ENCODE results near the gene COPZ2.

COPZ2 gene

DNA sequence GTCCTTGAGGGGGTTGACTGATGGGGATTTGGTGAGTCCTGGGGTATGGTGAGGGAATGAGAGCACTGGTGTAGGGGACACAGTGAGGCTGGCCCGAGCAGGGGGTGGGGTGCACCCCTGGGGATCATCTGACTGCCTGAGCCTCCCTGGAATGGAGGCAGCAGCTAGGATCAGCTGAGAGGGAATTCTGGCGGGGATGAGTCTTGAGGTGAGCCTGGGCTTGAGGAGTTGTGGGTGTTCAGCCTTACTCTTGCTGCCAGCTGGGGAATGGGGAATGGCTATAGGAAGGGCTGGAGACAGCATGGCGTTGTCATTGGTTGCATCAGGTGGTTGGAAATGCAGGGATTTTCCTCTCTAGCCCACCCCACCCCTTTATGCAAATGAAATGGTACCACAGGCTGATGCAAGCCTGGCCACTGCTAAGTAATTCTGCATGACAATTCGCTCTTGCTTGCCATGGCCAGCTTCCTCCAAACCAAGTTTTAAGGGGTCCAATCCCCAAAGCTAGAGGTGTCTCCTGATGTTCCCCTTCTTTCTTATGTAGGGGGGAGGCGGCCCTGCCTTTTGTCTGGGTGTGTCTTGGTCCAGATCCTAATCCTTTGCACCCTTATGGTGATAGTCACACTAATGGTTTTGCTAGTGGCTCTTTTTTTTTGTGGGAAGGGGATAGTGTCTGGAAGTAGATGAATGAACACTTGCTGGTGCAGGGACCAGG is 18.1 kb upstream of the COPZ2 start:
- no peak for TF ChIP-seq SUZ12 (IDR thresholded peaks at IDR 0.05; ENCODE audit: extremely low read depth, insufficient read depth, insufficient read length)
- TF ChIP-seq ZNF274 (IDR thresholded peaks at IDR 0.05; ENCODE audit: low read depth, low read length) = no peak
- no peak for TF ChIP-seq YY1 (IDR thresholded peaks at IDR 0.05; ENCODE audit: insufficient read depth, insufficient read length)
- peaks cover 40% of the 10 kb centered on the region for H3K4me1 ChIP-seq (ENCODE audit: insufficient read depth, insufficient read length)
- H3K9me3 ChIP-seq (ENCODE audit: insufficient read depth, low read length) = no peaks in the 10 kb centered on the region
- peak overlapping the region; percentile 67 for H3K4me3 ChIP-seq (ENCODE audit: insufficient read length, low read depth)
- H3K27me3 ChIP-seq (ENCODE audit: insufficient read depth, insufficient read length) = no peaks in the 10 kb centered on the region
- H3K36me3 ChIP-seq (ENCODE audit: insufficient read depth, insufficient read length, low read length) = peaks cover 88% of the 10 kb centered on the region
- peak; percentile 82 for DNase-seq (ENCODE audit: low read depth, low spot score)
- peak overlapping the region; percentile 87 for H3K9ac ChIP-seq (ENCODE audit: insufficient read length, low read depth)

DNA sequence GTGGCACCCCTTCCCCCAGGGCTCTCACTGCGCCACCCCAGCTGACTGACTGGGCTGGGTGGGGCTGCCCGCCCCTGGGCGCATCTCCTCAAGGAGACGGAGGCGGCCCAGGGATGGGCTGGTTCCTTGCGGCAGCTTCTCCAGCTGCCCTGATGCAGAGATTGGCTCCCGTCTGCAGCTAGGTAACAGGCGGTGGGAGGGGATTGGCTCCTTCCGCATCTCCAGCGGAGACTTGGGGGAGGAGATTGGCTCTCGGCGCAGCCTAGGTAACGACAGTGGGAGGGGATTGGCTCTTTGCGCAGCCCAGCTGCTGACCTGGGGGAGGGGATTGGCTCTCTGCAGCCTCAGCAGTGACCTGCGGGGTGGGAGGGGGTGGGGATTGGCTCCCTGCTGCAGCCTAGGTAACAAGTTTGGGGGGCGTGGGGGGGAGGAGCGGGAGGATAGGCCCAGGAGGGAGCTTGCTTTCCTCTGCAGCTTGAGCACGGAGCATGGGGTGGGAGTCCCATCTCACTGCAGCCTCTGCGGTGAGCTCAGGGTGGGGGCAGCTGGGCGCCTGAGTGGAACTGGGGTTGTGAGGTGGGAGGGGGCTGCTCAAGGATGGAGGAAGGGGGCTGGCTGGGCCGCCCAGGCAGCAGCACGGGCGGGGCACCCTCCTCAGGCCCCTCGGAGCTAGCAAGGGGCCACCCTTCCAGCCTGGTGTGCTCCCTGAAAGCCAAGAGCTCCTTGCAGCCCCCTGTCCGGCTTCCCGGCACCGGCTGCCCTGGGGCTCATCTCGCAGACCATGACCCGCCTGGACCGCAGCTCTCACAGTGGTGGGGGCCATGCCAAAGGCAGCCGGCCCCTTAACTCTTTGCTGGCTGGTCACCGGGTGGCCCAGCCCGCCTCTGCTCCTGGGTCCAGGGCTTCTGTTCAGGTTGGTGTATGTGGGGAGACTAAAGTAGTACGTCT is 16.9 kb upstream of the COPZ2 start:
- peaks cover 41% of the 10 kb centered on the region for H3K4me1 ChIP-seq (ENCODE audit: insufficient read depth, insufficient read length)
- no peaks in the 10 kb centered on the region for H3K9me3 ChIP-seq (ENCODE audit: insufficient read depth, low read length)
- no peak for TF ChIP-seq SUZ12 (IDR thresholded peaks at IDR 0.05; ENCODE audit: extremely low read depth, insufficient read depth, insufficient read length)
- no peak for TF ChIP-seq YY1 (IDR thresholded peaks at IDR 0.05; ENCODE audit: insufficient read depth, insufficient read length)
- TF ChIP-seq ZNF274 (IDR thresholded peaks at IDR 0.05; ENCODE audit: low read depth, low read length) = no peak
- peak overlapping the region; percentile 67 for H3K4me3 ChIP-seq (ENCODE audit: insufficient read length, low read depth)
- DNase-seq (ENCODE audit: low read depth, low spot score) = peak; percentile 88
- H3K36me3 ChIP-seq (ENCODE audit: insufficient read depth, insufficient read length, low read length) = peaks cover 83% of the 10 kb centered on the region
- H3K9ac ChIP-seq (ENCODE audit: insufficient read length, low read depth) = peak overlapping the region; percentile 87
- H3K27me3 ChIP-seq (ENCODE audit: insufficient read depth, insufficient read length) = no peaks in the 10 kb centered on the region

GRCh38 chr17:48053758-48054237 is 16.2 kb upstream of the COPZ2 start:
- peaks cover 76% of the 10 kb centered on the region for H3K36me3 ChIP-seq (ENCODE audit: insufficient read depth, insufficient read length, low read length)
- H3K9me3 ChIP-seq (ENCODE audit: insufficient read depth, low read length) = no peaks in the 10 kb centered on the region
- TF ChIP-seq ZNF274 (IDR thresholded peaks at IDR 0.05; ENCODE audit: low read depth, low read length) (no peak), YY1 (IDR thresholded peaks at IDR 0.05; ENCODE audit: insufficient read depth, insufficient read length) (no peak), SUZ12 (IDR thresholded peaks at IDR 0.05; ENCODE audit: extremely low read depth, insufficient read depth, insufficient read length) (no peak)
- no peaks in the 10 kb centered on the region for H3K27me3 ChIP-seq (ENCODE audit: insufficient read depth, insufficient read length)
- peaks cover 40% of the 10 kb centered on the region for H3K4me1 ChIP-seq (ENCODE audit: insufficient read depth, insufficient read length)
- peak overlapping the region; percentile 6 for H3K4me3 ChIP-seq (ENCODE audit: insufficient read length, low read depth)
- no peak for DNase-seq (ENCODE audit: low read depth, low spot score)
- peak overlapping the region; percentile 75 for H3K9ac ChIP-seq (ENCODE audit: insufficient read length, low read depth)

DNA sequence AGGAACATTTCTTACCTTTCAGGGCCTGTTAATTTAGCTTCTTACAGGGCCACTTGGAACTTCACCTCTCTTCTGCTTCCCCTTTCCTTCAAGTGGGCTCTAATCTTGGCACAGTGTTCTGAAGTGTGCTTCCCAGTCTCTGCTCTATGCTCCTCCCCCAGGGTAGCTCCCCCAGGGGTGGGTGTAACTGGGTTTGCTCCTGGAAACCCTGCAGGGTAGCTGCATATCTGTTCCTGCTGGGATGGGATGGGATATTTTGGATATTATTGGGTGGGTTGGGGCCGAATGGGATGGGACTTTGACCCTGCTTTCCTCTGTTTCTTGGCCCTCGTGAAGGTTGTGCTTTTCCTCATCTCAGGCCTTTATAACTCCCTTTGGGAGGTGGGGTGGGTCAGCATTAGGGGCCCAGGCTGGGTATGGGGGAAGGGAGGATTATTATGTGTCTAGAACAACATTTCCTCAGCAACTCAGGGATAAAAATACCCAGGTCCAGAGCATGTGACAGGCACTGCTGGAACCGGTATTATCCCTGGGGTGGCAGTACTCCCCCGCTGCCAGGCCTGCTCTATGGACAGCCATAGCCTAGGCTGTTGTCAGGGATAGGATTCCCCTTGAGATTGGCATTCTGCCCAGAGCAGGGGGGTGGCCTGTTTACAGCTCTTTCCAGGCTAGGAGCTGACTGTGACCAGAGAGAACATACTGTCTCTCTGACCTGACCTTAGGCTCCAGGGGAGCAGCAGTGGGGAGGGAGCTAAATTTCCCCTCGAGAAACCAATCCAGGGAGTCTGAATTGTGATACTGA is 15.6 kb upstream of the COPZ2 start:
- H3K27me3 ChIP-seq (ENCODE audit: insufficient read depth, insufficient read length) = no peaks in the 10 kb centered on the region
- H3K4me3 ChIP-seq (ENCODE audit: insufficient read length, low read depth) = no peak overlapping the region
- peak overlapping the region; percentile 75 for H3K9ac ChIP-seq (ENCODE audit: insufficient read length, low read depth)
- no peaks in the 10 kb centered on the region for H3K9me3 ChIP-seq (ENCODE audit: insufficient read depth, low read length)
- DNase-seq (ENCODE audit: low read depth, low spot score) = no peak
- H3K36me3 ChIP-seq (ENCODE audit: insufficient read depth, insufficient read length, low read length) = peaks cover 69% of the 10 kb centered on the region
- TF ChIP-seq ZNF274 (IDR thresholded peaks at IDR 0.05; ENCODE audit: low read depth, low read length) (no peak), YY1 (IDR thresholded peaks at IDR 0.05; ENCODE audit: insufficient read depth, insufficient read length) (no peak), SUZ12 (IDR thresholded peaks at IDR 0.05; ENCODE audit: extremely low read depth, insufficient read depth, insufficient read length) (no peak)
- H3K4me1 ChIP-seq (ENCODE audit: insufficient read depth, insufficient read length) = peaks cover 40% of the 10 kb centered on the region

DNA sequence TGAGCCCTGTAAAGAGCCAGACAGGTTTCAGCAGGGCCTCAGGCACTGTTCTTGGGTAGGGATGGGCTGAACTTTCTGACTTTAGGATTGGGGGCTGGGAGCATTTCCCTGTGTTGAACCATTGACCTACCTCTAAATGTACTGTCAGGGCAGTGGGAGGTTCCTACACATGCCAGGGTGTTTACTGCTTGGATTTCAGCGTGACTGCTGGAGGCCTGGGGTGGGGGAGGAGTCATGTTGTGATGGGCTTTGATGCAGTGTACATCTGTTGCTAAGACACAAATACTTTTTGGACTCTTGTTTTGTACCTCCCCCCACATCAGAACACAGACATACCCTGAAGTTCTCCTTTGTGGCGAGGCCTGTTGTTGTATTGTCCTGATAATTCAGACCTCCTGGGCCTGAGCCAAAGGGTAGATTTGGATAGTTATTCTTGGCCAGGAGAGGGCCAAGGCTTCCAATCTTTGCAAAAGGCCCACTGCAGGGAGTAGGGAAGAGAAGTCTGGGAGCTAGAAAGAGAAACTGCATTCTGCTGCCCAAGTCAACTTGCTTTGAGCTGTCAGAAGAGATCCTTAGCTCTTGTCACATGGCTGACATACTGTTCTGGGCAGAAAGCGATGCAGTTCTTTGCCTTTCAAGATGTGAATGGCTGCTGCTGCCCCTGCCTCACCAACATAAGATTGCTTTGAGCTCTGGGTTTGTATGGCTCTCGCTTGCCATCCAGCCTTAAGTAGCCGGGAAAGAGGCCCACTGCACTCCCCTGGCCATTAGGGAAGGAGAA is 14.3 kb upstream of the COPZ2 start:
- H3K36me3 ChIP-seq (ENCODE audit: insufficient read depth, insufficient read length, low read length) = peaks cover 57% of the 10 kb centered on the region
- no peak for DNase-seq (ENCODE audit: low read depth, low spot score)
- H3K9ac ChIP-seq (ENCODE audit: insufficient read length, low read depth) = peak overlapping the region; percentile 65
- H3K4me3 ChIP-seq (ENCODE audit: insufficient read length, low read depth) = no peak overlapping the region
- TF ChIP-seq ZNF274 (IDR thresholded peaks at IDR 0.05; ENCODE audit: low read depth, low read length) = no peak
- no peak for TF ChIP-seq SUZ12 (IDR thresholded peaks at IDR 0.05; ENCODE audit: extremely low read depth, insufficient read depth, insufficient read length)
- no peak for TF ChIP-seq YY1 (IDR thresholded peaks at IDR 0.05; ENCODE audit: insufficient read depth, insufficient read length)
- H3K9me3 ChIP-seq (ENCODE audit: insufficient read depth, low read length) = no peaks in the 10 kb centered on the region
- H3K4me1 ChIP-seq (ENCODE audit: insufficient read depth, insufficient read length) = peaks cover 40% of the 10 kb centered on the region
- H3K27me3 ChIP-seq (ENCODE audit: insufficient read depth, insufficient read length) = no peaks in the 10 kb centered on the region

DNA sequence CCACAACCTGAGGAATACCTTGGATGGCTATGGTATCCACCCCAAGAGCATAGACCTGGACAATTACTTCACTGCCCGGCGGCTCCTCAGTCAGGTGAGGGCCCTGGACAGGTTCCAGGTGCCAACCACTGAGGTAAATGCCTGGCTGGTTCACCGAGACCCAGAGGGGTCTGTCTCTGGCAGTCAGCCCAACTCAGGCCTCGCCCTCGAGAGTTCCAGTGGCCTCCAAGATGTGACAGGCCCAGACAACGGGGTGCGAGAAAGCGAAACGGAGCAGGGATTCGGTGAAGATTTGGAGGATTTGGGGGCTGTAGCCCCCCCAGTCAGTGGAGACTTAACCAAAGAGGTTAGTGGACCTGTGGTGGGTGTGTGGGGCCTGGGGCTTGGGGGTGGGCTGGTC is 13.7 kb upstream of the COPZ2 start:
- no peak for DNase-seq (ENCODE audit: low read depth, low spot score)
- peaks cover 52% of the 10 kb centered on the region for H3K36me3 ChIP-seq (ENCODE audit: insufficient read depth, insufficient read length, low read length)
- no peaks in the 10 kb centered on the region for H3K27me3 ChIP-seq (ENCODE audit: insufficient read depth, insufficient read length)
- no peaks in the 10 kb centered on the region for H3K9me3 ChIP-seq (ENCODE audit: insufficient read depth, low read length)
- peak overlapping the region; percentile 27 for H3K9ac ChIP-seq (ENCODE audit: insufficient read length, low read depth)
- TF ChIP-seq SUZ12 (IDR thresholded peaks at IDR 0.05; ENCODE audit: extremely low read depth, insufficient read depth, insufficient read length) = no peak
- no peak for TF ChIP-seq YY1 (IDR thresholded peaks at IDR 0.05; ENCODE audit: insufficient read depth, insufficient read length)
- TF ChIP-seq ZNF274 (IDR thresholded peaks at IDR 0.05; ENCODE audit: low read depth, low read length) = no peak
- peaks cover 35% of the 10 kb centered on the region for H3K4me1 ChIP-seq (ENCODE audit: insufficient read depth, insufficient read length)
- H3K4me3 ChIP-seq (ENCODE audit: insufficient read length, low read depth) = no peak overlapping the region

Measured in NT2/D1 (cell line).